ENCODE data around the gene PHF10. TPM values are rescaled to one million over a fixed set of nuclear protein-coding genes. Genes with fewer than 3 reads are reported as not detected.
A peak's percentile ranks its signal among the peaks of the same experiment; 100 is the strongest.

Gene PHF10
- total RNA-seq, 3 donors from 2014 or later = 27.9 to 79.1 (median 29.8) TPM

GRCh38 chr6:169726049-169726400, 1.7 kb upstream of the PHF10 start:
- TF ChIP-seq CTCF (IDR thresholded peaks at IDR 0.05) = no peak
- Histone ChIP-seq H3K36me3 (ENCODE audit: low read depth) (no peaks in the 10 kb centered on the region), H3K4me3 (no peak overlapping the region), H3K9me3 (no peaks in the 10 kb centered on the region), H3K4me1 (ENCODE audit: low read depth) (peaks cover 8% of the 10 kb centered on the region)
- intact Hi-C loops (cut with DNase I, micrococcal nuclease) = no loop called here
- DNase-seq = no peak
- no peak for ATAC-seq

DNA sequence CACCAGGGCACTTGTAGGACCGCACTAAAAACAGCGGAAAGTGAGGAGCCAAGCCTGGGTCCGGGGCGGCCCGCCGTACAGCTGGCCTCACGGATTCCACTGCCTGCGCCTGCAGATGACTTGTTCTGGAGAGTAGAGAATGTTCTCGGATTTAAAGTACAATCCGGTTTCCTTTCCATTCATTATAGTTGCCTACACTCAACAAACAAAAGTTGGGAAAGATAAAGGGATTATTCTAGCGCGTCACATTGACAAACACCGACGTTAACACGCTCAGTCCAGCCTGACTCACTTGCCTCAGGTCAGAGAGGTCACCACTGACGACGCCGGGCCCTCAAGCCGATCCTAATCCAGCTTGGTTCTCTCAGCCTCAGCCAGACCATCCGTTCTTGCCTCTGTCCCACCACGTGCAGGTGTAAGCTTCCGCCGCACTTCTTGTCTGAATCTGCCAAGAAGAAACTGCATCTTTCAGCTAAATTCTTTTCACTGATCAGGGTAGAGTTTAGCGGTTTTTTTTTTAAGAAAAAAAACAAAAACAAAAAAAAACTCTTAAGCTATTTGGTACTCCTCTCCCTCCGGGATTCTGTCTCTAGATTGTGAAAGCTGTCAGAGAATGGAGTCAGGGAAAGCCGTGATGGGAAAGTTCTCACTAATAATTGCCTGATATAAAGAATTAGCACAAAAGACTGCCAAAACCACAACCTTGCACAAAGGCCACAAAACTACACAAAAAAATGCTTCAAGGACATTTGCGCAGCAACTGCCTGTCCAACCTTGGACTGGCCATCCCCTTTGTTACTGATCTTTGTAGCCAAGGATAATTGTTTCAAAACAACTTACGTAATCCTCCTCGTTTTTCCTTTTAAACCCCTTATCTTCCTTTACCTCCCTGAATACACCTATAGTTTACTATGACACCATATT, 1.1 kb upstream of the PHF10 start:
- peak overlapping the region; percentile 60 for H3K4me3 ChIP-seq
- no peaks in the 10 kb centered on the region for H3K9me3 ChIP-seq
- H3K36me3 ChIP-seq (ENCODE audit: low read depth) = no peaks in the 10 kb centered on the region
- intact Hi-C loops (cut with DNase I, micrococcal nuclease) = no loop called here
- TF ChIP-seq CTCF (IDR thresholded peaks at IDR 0.05) = no peak
- ATAC-seq (peak; percentile 54), DNase-seq (peak; percentile 52 to 72 (median 59))
- peaks cover 8% of the 10 kb centered on the region for H3K4me1 ChIP-seq (ENCODE audit: low read depth)

DNA sequence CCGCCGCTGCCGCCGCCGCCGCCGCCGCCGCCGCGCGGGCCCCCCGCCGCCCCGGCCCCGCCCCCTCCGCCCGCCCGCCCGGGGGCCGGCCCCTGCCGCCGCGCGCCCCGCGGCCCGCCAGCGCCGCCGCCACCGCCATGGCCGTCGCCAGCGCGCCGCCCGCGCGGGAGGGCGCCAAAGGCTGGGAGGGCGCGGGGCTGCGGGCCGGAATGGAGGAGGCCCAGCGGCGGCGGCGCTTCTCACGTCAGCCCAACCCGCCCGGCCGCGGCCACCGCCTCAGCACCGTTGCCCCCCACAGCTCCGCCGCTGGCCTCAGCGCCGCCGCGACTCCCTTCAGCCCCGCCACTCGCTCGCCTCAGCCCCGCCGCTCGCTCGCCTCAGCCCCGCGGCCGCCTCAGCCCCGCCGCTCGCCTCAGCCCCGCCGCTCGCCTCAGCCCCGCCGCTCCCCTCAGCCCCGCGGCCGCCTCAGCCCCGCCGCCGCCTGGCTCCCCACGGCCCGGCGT, 258 bp downstream of the PHF10 start:
- no peak for TF ChIP-seq CTCF (IDR thresholded peaks at IDR 0.05)

DNA sequence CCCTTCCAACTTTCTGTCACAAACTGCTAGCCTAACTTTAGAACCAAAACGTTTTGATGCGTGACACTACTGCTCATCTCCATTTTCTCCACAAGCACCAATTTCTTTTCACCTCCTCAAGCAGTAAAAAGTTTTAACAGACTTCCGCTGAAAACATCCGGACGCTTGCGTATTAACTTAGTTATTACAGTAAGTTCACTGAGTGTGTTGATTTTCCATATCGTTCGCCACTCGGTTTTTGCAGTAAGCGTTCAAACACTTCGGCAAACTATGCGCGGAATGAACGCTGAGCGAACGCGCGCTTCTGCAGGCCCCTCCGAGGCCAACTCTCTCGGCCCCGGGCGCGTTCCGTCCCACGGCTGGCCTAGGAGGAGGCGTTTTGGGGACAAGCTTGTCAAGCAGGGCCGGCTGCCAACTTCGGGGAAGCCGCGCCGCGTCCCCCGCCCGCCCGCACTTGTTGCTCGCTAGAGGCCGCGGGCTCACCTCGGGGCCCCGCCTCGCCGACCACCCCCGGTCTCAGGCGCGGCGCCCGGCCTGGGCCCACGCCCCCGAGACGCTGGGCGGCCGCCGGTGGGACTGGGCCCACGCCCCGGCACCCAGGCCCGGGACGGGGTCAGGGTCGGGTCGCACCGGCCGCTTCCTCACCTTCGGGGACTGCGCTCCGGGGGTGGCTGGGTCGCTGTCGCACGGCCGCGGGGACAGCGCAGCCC, 945 bp downstream of the PHF10 start:
- intact Hi-C loops (cut with DNase I, micrococcal nuclease) = no loop called here
- no peak for TF ChIP-seq CTCF (IDR thresholded peaks at IDR 0.05)
- Histone ChIP-seq H3K9me3 (no peaks in the 10 kb centered on the region), H3K36me3 (ENCODE audit: low read depth) (no peaks in the 10 kb centered on the region), H3K4me1 (ENCODE audit: low read depth) (peaks cover 8% of the 10 kb centered on the region), H3K4me3 (peak overlapping the region; percentile 64)
- peak; percentile 56 for ATAC-seq
- peak; percentile 67 to 84 (median 82) for DNase-seq

More for the DNA sequence above, 258 bp downstream of the PHF10 start:
- DNase-seq (peak; percentile 39 to 66 (median 64)), ATAC-seq (peak; percentile 46)
- Histone ChIP-seq H3K4me1 (ENCODE audit: low read depth) (peaks cover 8% of the 10 kb centered on the region), H3K36me3 (ENCODE audit: low read depth) (no peaks in the 10 kb centered on the region), H3K4me3 (peak overlapping the region; percentile 60), H3K9me3 (no peaks in the 10 kb centered on the region)
- intact Hi-C loops (cut with DNase I, micrococcal nuclease) = no loop called here

DNA sequence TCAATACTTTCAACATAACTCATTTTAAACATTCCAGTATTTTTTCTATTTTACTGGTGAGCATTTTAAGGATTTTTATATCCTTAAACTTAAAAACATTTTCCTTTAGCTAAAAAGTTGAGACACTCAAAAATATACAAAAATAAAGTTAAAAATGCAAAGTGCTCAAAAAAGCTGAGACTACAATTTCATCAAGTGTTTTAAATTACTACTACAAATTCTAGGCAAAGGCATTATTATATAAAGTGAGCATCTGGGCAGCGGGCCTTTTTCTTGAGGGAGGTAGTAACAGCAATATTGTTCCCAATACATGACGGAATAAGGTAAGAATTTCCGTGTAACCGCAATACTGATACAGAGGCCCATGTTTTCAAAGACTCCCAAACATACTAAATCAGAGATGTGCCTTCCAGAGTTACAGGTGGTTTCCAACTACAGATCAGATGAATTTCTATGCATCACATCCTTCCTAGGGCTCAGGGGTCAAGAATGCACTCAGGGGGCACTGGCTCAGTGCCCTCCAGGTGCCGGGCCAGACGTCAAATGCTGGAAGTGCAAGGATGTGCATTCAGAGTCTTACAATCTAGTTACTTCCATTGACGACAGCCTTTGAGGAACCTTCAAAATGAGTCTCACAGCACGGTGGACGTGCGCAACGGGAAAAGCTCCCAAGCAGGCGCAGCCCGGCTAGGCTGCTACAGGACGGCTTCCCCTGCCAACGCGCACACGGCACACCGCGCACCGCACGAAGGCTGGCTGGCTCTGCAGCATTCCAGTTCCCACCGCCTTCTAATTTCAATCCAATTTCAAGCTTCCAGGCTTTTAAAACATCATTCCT, 1.7 kb downstream of the PHF10 start:
- ATAC-seq = peak; percentile 66
- intact Hi-C loops (cut with DNase I, micrococcal nuclease) = no loop called here
- peak; percentile 56 to 72 (median 58) for DNase-seq
- H3K4me3 ChIP-seq = peak overlapping the region; percentile 64
- peaks cover 8% of the 10 kb centered on the region for H3K4me1 ChIP-seq (ENCODE audit: low read depth)
- no peaks in the 10 kb centered on the region for H3K9me3 ChIP-seq
- TF ChIP-seq CTCF (IDR thresholded peaks at IDR 0.05) = no peak
- H3K36me3 ChIP-seq (ENCODE audit: low read depth) = no peaks in the 10 kb centered on the region
